ENCODE results near the gene MBD4. TPM values are rescaled to one million over a fixed set of nuclear protein-coding genes. Genes with fewer than 3 reads are reported as not detected.

The MBD4 gene
- total and polyA plus RNA-seq, 2 of the 4 experiments (the other 2 are of a cell fraction) = 13.8 to 15.0 TPM

DNA sequence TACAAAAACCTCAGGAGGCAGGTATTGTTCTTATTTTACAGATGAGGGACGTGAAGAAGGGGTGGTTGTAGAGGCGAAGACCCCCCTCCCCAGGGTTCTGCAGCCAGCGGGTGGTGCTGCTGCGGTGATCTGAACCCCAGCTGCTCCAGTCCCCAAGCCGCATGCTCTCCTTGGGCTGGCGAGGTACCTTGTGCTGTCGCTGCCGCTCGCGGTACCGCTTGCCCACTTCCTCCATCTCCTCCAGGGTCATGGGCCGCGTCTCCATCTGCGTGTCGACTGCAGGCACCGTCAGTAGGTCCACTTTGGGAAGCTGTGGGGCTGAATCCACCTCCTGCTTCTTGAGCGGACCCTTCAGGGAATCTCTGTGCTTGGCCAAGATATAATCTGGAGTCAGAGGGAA, 28.8 kb downstream of the MBD4 start:
- Histone ChIP-seq H3K4me2 (ENCODE audit: low read depth, low read length) (no peak overlapping the region), H3K4me3 (ENCODE audit: insufficient read depth, low read depth, low read length) (no peak overlapping the region), H3K23ac (ENCODE audit: low read depth, low read length) (0 out of 2 replicates have a peak overlapping the region, but pooled peaks have one; percentile 36), H3K18ac (ENCODE audit: low read depth, low read length) (peak overlapping the region; percentile 26; the same call in 1 of the 2 replicates), H3K36me3 (ENCODE audit: control insufficient read depth, insufficient read depth, low read length) (no peaks in the 10 kb centered on the region), H2BK20ac (ENCODE audit: low read depth, low read length) (peak overlapping the region; percentile 55; the same call in 1 of the 2 replicates), H3K9ac (ENCODE audit: low read depth, low read length) (no peak overlapping the region), H2BK5ac (ENCODE audit: low read depth, low read length, poor library complexity, severe bottlenecking) (no peak overlapping the region), H4K8ac (ENCODE audit: low read depth in 2 of 2, low read length in 2 of 2) (no peak overlapping the region; a peak in 1 of 4 replicates), H4K20me1 (ENCODE audit: insufficient read depth, low read length) (peaks cover 11% of the 10 kb centered on the region), H3K14ac (replicated peaks; ENCODE audit: low read depth, low read length) (peak overlapping the region; percentile 23; the same call in 1 of the 2 replicates), H3K27ac (ENCODE audit: insufficient read depth, low read length) (no peak overlapping the region), H3K4me1 (ENCODE audit: control insufficient read depth, insufficient read depth, low read length) (peaks cover 27% of the 10 kb centered on the region), H2AK5ac (ENCODE audit: low read depth, low read length) (peak overlapping the region; percentile 83), H2BK15ac (ENCODE audit: low read depth, low read length) (peak overlapping the region; percentile 57; the same call in 1 of the 3 replicates), H4K91ac (ENCODE audit: insufficient read depth, low read depth, low read length) (0 out of 2 replicates have a peak overlapping the region, but pooled peaks have one; percentile 27), H3K56ac (ENCODE audit: extremely low read depth, insufficient read depth, low read length) (no peak overlapping the region), H2AK9ac (replicated peaks; ENCODE audit: low read depth, low read length, poor library complexity) (no peak overlapping the region), H2BK120ac (ENCODE audit: low read depth, low read length) (peak overlapping the region; percentile 68), H3K9me1 (ENCODE audit: insufficient read depth, low read length) (peaks cover 26% of the 10 kb centered on the region), H2AFZ (replicated peaks; ENCODE audit: low read length, poor library complexity) (no peak overlapping the region), H3K79me1 (ENCODE audit: low read depth in 1 of 2, low read length in 2 of 2) (peaks cover 0 to 8% of the 10 kb centered on the region in 2 experiments; a peak in 1 of 4 replicates), H4K5ac (ENCODE audit: low read depth, low read length) (no peak overlapping the region; the same call in 1 of the 2 replicates), H3K9me3 (ENCODE audit: control insufficient read depth, insufficient read depth, low read length) (no peaks in the 10 kb centered on the region), H3K4ac (ENCODE audit: low read depth, low read length) (peak overlapping the region; percentile 75), H3K27me3 (ENCODE audit: control insufficient read depth, insufficient read depth, low read length) (no peaks in the 10 kb centered on the region)
- ChIA-PET POLR2A (ENCODE audit: unreplicated experiment) (no interaction called here), CTCF (no interaction called here)
- no peak for TF ChIP-seq POLR2A (IDR thresholded peaks at IDR 0.05; ENCODE audit: low read depth, low read length)
- no peak for TF ChIP-seq RAD21 (IDR thresholded peaks at IDR 0.05; ENCODE audit: low read length)
- no peak for TF ChIP-seq CEBPB (IDR thresholded peaks at IDR 0.05; ENCODE audit: low read depth, low read length)
- TF ChIP-seq, protein P1, sequence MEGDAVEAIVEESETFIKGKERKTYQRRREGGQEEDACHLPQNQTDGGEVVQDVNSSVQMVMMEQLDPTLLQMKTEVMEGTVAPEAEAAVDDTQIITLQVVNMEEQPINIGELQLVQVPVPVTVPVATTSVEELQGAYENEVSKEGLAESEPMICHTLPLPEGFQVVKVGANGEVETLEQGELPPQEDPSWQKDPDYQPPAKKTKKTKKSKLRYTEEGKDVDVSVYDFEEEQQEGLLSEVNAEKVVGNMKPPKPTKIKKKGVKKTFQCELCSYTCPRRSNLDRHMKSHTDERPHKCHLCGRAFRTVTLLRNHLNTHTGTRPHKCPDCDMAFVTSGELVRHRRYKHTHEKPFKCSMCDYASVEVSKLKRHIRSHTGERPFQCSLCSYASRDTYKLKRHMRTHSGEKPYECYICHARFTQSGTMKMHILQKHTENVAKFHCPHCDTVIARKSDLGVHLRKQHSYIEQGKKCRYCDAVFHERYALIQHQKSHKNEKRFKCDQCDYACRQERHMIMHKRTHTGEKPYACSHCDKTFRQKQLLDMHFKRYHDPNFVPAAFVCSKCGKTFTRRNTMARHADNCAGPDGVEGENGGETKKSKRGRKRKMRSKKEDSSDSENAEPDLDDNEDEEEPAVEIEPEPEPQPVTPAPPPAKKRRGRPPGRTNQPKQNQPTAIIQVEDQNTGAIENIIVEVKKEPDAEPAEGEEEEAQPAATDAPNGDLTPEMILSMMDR (conservative IDR thresholded peaks at IDR 0.05; ENCODE audit: low read depth, low read length) = no peak
- TF ChIP-seq BHLHE40 (IDR thresholded peaks at IDR 0.05; ENCODE audit: low read depth, low read length) = no peak
- TF ChIP-seq MXI1 (IDR thresholded peaks at IDR 0.05; ENCODE audit: borderline replicate concordance, low read depth, low read length) = no peak
- no peak for TF ChIP-seq MAFK (IDR thresholded peaks at IDR 0.05; ENCODE audit: low read depth, low read length)
- TF ChIP-seq RFX5 (IDR thresholded peaks at IDR 0.05; ENCODE audit: low read depth, low read length) = no peak
- TF ChIP-seq FOS (IDR thresholded peaks at IDR 0.05; ENCODE audit: low read depth, low read length) = no peak
- no peak for TF ChIP-seq SMC3 (IDR thresholded peaks at IDR 0.05; ENCODE audit: low read depth, low read length)
- TF ChIP-seq, protein P2, sequence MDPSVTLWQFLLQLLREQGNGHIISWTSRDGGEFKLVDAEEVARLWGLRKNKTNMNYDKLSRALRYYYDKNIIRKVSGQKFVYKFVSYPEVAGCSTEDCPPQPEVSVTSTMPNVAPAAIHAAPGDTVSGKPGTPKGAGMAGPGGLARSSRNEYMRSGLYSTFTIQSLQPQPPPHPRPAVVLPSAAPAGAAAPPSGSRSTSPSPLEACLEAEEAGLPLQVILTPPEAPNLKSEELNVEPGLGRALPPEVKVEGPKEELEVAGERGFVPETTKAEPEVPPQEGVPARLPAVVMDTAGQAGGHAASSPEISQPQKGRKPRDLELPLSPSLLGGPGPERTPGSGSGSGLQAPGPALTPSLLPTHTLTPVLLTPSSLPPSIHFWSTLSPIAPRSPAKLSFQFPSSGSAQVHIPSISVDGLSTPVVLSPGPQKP (IDR thresholded peaks at IDR 0.05; ENCODE audit: borderline replicate concordance, low read depth, low read length) = no peak
- TF ChIP-seq MAZ (IDR thresholded peaks at IDR 0.05; ENCODE audit: borderline replicate concordance, low read depth, low read length) = no peak
- no peak for TF ChIP-seq NFE2L2 (IDR thresholded peaks at IDR 0.05; ENCODE audit: low read depth, low read length)
- TF ChIP-seq, protein P3, sequence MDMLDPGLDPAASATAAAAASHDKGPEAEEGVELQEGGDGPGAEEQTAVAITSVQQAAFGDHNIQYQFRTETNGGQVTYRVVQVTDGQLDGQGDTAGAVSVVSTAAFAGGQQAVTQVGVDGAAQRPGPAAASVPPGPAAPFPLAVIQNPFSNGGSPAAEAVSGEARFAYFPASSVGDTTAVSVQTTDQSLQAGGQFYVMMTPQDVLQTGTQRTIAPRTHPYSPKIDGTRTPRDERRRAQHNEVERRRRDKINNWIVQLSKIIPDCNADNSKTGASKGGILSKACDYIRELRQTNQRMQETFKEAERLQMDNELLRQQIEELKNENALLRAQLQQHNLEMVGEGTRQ (IDR thresholded peaks at IDR 0.05; ENCODE audit: low read depth, low read length) = no peak
- dilution Hi-C loops (cut with HindIII; ENCODE audit: low sequenced_read_pairs, unreplicated experiment) = no loop called here
- intact Hi-C loops (cut with micrococcal nuclease) = no loop called here
- in situ Hi-C loops (cut with MboI; ENCODE audit: low sequenced_read_pairs) = no loop called here
- 87% methylated on average over 3 of the region's 17 CpGs; no CpG with 5 or more reads in 1 of the 2 experiments for WGBS, 2 experiments (ENCODE audit: extremely low coverage in 2 of 2, insufficient read length in 1 of 2)
- no TSS peak for BruUV-seq (replicated peaks)
- DNase-seq (no peak), ATAC-seq (ENCODE audit: low read depth) (no peak)

Measured in IMR-90 (cell line).